ENCODE data around the gene NEMP1. TPM values are rescaled to one million over a fixed set of nuclear protein-coding genes. Genes with fewer than 3 reads are reported as not detected.

The NEMP1 gene
- total and polyA plus RNA-seq, 2 of the 13 experiments (the other 11 are each of a cell fraction or from before 2014, with no cell fraction given) = 11.4 to 12.9 TPM

DNA sequence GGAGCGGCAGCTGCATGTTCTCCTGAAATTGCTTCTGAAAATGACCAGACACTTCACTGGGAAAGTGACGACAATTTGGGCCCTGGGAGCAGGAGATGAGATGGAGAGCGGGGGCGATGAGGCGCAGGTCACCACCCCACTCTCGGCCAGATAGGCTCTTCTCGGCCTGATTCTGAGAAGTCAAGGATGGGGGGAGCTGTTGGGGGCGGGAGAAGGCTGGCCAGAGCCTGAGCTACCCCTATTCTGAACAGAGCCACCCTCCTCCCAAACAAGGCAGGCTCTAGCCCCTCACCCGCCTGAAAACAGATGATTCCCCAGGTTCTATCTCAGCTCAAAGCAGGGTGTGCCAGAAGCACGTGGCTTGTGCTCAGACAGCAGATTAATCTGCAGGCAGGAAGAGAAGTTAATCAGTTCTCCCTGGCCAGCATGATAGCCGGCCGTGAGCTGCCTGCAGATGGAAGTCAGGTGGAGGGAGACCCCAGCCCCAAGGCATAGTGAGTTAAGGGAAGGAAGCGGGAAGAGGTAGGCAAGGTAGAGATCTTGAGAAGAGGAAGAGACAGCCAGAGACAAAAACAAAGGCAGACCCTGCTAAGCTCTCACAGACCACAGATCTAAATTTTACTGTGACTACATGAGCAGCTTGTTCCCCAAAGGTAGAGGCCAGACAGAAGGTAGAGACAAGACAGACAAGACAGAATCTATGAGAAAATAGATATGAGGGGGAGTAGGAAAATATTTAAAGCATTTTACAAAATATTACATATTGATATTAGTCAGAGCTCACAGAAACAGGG is 51.4 kb downstream of the NEMP1 start (continued):
- TF ChIP-seq, protein P1, sequence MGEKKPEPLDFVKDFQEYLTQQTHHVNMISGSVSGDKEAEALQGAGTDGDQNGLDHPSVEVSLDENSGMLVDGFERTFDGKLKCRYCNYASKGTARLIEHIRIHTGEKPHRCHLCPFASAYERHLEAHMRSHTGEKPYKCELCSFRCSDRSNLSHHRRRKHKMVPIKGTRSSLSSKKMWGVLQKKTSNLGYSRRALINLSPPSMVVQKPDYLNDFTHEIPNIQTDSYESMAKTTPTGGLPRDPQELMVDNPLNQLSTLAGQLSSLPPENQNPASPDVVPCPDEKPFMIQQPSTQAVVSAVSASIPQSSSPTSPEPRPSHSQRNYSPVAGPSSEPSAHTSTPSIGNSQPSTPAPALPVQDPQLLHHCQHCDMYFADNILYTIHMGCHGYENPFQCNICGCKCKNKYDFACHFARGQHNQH (CRISPR knock-in tag; IDR thresholded peaks at IDR 0.05) = no peak
- TF ChIP-seq, protein P2, sequence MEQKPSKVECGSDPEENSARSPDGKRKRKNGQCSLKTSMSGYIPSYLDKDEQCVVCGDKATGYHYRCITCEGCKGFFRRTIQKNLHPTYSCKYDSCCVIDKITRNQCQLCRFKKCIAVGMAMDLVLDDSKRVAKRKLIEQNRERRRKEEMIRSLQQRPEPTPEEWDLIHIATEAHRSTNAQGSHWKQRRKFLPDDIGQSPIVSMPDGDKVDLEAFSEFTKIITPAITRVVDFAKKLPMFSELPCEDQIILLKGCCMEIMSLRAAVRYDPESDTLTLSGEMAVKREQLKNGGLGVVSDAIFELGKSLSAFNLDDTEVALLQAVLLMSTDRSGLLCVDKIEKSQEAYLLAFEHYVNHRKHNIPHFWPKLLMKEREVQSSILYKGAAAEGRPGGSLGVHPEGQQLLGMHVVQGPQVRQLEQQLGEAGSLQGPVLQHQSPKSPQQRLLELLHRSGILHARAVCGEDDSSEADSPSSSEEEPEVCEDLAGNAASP (CRISPR knock-in tag; IDR thresholded peaks at IDR 0.05; ENCODE audit: borderline replicate concordance) = no peak
- TF ChIP-seq SNRNP70 (IDR thresholded peaks at IDR 0.05; ENCODE audit: low read depth, low read length) (no peak), ZNF598 (CRISPR knock-in tag; IDR thresholded peaks at IDR 0.05; ENCODE audit: borderline replicate concordance) (no peak), GZF1 (CRISPR knock-in tag; IDR thresholded peaks at IDR 0.05) (no peak), NFIB (CRISPR knock-in tag; IDR thresholded peaks at IDR 0.05; ENCODE audit: borderline replicate concordance) (no peak), ZFP82 (CRISPR knock-in tag; IDR thresholded peaks at IDR 0.05; ENCODE audit: borderline replicate concordance) (no peak), PAF1 (CRISPR knock-in tag; IDR thresholded peaks at IDR 0.05) (no peak), SMAD1 (CRISPR knock-in tag; IDR thresholded peaks at IDR 0.05; ENCODE audit: borderline replicate concordance, low read depth) (no peak)
- TF ChIP-seq, protein P3, sequence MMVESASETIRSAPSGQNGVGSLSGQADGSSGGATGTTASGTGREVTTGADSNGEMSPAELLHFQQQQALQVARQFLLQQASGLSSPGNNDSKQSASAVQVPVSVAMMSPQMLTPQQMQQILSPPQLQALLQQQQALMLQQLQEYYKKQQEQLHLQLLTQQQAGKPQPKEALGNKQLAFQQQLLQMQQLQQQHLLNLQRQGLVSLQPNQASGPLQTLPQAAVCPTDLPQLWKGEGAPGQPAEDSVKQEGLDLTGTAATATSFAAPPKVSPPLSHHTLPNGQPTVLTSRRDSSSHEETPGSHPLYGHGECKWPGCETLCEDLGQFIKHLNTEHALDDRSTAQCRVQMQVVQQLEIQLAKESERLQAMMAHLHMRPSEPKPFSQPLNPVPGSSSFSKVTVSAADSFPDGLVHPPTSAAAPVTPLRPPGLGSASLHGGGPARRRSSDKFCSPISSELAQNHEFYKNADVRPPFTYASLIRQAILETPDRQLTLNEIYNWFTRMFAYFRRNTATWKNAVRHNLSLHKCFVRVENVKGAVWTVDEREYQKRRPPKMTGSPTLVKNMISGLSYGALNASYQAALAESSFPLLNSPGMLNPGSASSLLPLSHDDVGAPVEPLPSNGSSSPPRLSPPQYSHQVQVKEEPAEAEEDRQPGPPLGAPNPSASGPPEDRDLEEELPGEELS (CRISPR knock-in tag; IDR thresholded peaks at IDR 0.05) = no peak
- TF ChIP-seq, protein P4, sequence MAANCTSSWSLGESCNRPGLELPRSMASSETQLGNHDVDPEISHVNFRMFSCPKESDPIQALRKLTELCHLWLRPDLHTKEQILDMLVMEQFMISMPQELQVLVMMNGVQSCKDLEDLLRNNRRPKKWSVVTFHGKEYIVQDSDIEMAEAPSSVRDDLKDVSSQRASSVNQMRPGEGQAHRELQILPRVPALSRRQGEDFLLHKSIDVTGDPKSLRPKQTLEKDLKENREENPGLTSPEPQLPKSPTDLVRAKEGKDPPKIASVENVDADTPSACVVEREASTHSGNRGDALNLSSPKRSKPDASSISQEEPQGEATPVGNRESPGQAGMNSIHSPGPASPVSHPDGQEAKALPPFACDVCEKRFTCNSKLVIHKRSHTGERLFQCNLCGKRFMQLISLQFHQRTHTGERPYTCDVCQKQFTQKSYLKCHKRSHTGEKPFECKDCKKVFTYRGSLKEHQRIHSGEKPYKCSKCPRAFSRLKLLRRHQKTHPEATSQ (CRISPR knock-in tag; IDR thresholded peaks at IDR 0.05; ENCODE audit: borderline replicate concordance) = no peak

Data from HepG2 (cell line).